ENCODE data around the gene ZCCHC2.

ZCCHC2 gene

GRCh38 chr18:62526098-62527025 is 3.5 kb downstream of the ZCCHC2 start:
- TF ChIP-seq, protein P1, sequence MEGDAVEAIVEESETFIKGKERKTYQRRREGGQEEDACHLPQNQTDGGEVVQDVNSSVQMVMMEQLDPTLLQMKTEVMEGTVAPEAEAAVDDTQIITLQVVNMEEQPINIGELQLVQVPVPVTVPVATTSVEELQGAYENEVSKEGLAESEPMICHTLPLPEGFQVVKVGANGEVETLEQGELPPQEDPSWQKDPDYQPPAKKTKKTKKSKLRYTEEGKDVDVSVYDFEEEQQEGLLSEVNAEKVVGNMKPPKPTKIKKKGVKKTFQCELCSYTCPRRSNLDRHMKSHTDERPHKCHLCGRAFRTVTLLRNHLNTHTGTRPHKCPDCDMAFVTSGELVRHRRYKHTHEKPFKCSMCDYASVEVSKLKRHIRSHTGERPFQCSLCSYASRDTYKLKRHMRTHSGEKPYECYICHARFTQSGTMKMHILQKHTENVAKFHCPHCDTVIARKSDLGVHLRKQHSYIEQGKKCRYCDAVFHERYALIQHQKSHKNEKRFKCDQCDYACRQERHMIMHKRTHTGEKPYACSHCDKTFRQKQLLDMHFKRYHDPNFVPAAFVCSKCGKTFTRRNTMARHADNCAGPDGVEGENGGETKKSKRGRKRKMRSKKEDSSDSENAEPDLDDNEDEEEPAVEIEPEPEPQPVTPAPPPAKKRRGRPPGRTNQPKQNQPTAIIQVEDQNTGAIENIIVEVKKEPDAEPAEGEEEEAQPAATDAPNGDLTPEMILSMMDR (IDR thresholded peaks at IDR 0.05; ENCODE audit: extremely low read depth, missing control alignments): no peak
- peak; percentile 87 for DNase-seq (ENCODE audit: low spot score)

DNA sequence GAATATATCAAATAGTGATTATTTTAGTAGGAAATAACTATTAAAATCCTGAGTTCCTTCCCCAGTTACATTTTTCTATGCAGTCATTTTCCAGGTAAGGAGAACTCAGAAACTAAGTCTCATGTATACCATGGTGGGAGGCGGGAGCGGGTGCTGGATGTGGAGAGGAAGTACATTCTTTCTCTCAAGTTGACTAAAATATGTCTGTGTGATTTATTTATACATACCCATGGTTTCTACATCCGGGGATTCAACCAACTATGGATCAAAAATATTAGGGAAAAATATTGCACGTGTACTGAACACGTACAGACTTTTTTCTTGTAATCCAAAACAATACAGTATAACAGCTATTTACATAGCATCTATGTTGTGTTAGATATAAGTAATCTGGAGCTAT is 6.8 kb downstream of the ZCCHC2 start:
- TF ChIP-seq, protein P1 (IDR thresholded peaks at IDR 0.05; ENCODE audit: extremely low read depth, missing control alignments): no peak
- DNase-seq (ENCODE audit: low spot score): no peak

DNA sequence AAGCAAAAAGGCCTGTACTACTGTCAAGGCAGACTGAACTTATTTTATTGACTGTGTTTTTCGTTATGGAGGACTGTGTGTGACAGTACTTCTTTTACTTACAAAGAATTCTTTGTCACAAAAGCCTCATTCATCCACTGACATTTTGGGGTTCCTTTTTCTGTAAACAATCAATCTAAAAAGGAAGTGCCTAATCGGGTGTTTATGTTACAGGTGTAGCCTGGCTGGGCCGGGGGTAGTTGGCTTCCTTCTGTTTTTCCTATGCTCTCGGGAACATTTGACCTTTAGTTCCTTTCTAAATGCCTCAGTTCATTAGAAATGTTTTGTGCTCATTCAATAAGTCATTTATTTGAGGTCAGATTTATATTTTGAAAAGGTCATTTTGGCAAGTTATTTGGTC is 8.3 kb downstream of the ZCCHC2 start:
- TF ChIP-seq, protein P1 (IDR thresholded peaks at IDR 0.05; ENCODE audit: extremely low read depth, missing control alignments): no peak
- no peak for DNase-seq (ENCODE audit: low spot score)

DNA sequence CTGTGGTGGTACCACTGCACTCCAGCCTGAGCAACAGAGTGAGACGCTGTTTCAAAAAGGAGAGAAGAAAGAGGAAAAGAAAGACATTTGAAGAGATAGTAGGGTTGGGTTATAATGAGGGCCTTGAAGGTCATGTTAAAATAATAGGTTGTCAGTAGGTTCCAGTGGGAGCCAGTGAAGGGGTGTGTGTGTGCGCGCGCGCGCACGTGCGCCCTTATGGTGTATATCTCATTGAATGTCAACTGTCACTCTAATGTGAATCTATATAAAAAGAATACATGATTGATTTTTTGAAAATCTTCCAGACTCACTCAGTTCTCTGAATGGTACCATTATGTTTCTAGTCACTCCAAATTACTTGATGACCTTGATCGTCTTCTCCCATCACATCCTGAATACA is 9.1 kb downstream of the ZCCHC2 start:
- DNase-seq (ENCODE audit: low spot score): no peak
- TF ChIP-seq, protein P1 (IDR thresholded peaks at IDR 0.05; ENCODE audit: extremely low read depth, missing control alignments): no peak

- DNase-seq (ENCODE audit: low spot score): no peak
- TF ChIP-seq, protein P1 (IDR thresholded peaks at IDR 0.05; ENCODE audit: extremely low read depth, missing control alignments): no peak
Observed at GRCh38 chr18:62536005-62536404, 13.2 kb downstream of the ZCCHC2 start.

- no peak for DNase-seq (ENCODE audit: low spot score)
- TF ChIP-seq, protein P1 (IDR thresholded peaks at IDR 0.05; ENCODE audit: extremely low read depth, missing control alignments): no peak
Observed at GRCh38 chr18:62537042-62537894, 14.4 kb downstream of the ZCCHC2 start.

GRCh38 chr18:62537946-62538345 is 15.1 kb downstream of the ZCCHC2 start:
- DNase-seq (ENCODE audit: low spot score): no peak
- TF ChIP-seq, protein P1 (IDR thresholded peaks at IDR 0.05; ENCODE audit: extremely low read depth, missing control alignments): no peak

All from GM20000 (cell line).